Measurements from ENCODE around the gene TSPAN33. TPM values are rescaled to one million over a fixed set of nuclear protein-coding genes. Genes with fewer than 3 reads are reported as not detected.

Gene TSPAN33
- total and polyA plus RNA-seq, 9 of the 15 experiments (the other 6 are each of a cell fraction or from before 2014, with no cell fraction given): 0.03 to 1.5 (median 0.23) TPM; not detected in 2

GRCh38 chr7:129169171-129169671, 24.7 kb downstream of the TSPAN33 start (continued):
- TF ChIP-seq, protein P1, sequence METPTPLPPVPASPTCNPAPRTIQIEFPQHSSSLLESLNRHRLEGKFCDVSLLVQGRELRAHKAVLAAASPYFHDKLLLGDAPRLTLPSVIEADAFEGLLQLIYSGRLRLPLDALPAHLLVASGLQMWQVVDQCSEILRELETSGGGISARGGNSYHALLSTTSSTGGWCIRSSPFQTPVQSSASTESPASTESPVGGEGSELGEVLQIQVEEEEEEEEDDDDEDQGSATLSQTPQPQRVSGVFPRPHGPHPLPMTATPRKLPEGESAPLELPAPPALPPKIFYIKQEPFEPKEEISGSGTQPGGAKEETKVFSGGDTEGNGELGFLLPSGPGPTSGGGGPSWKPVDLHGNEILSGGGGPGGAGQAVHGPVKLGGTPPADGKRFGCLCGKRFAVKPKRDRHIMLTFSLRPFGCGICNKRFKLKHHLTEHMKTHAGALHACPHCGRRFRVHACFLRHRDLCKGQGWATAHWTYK (CRISPR knock-in tag; IDR thresholded peaks at IDR 0.05): no peak
- TF ChIP-seq NRF1 (conservative IDR thresholded peaks at IDR 0.05 in 1 of 2, IDR thresholded peaks at IDR 0.05 in 1 of 2): peak; percentile 70 to 75; a peak in 3 of 4 replicates
- TF ChIP-seq, protein P2, sequence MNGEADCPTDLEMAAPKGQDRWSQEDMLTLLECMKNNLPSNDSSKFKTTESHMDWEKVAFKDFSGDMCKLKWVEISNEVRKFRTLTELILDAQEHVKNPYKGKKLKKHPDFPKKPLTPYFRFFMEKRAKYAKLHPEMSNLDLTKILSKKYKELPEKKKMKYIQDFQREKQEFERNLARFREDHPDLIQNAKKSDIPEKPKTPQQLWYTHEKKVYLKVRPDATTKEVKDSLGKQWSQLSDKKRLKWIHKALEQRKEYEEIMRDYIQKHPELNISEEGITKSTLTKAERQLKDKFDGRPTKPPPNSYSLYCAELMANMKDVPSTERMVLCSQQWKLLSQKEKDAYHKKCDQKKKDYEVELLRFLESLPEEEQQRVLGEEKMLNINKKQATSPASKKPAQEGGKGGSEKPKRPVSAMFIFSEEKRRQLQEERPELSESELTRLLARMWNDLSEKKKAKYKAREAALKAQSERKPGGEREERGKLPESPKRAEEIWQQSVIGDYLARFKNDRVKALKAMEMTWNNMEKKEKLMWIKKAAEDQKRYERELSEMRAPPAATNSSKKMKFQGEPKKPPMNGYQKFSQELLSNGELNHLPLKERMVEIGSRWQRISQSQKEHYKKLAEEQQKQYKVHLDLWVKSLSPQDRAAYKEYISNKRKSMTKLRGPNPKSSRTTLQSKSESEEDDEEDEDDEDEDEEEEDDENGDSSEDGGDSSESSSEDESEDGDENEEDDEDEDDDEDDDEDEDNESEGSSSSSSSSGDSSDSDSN (IDR thresholded peaks at IDR 0.05; ENCODE audit: borderline replicate concordance in 1 of 2, low read depth in 2 of 2, low read length in 2 of 2): peak; percentile 36 to 66; a peak in 2 of 4 replicates
- TF ChIP-seq MYC (IDR thresholded peaks at IDR 0.05; ENCODE audit: low read depth, low read length): peak; percentile 25; the same call in 1 of the 2 replicates
- no peak for TF ChIP-seq MYC (CRISPR knock-in tag; IDR thresholded peaks at IDR 0.05; ENCODE audit: borderline replicate concordance, low read depth)
- no peak for TF ChIP-seq SMARCB1 (IDR thresholded peaks at IDR 0.05; ENCODE audit: insufficient read length, low read depth)
- no peak for TF ChIP-seq MTA3 (IDR thresholded peaks at IDR 0.05; ENCODE audit: borderline replicate concordance)
- no peak for TF ChIP-seq SPI1 (IDR thresholded peaks at IDR 0.05; ENCODE audit: borderline replicate concordance, low read depth, low read length)
- peak; percentile 63 for TF ChIP-seq RBFOX2 (IDR thresholded peaks at IDR 0.05; ENCODE audit: low read depth, low read length)
- TF ChIP-seq POLR2G (IDR thresholded peaks at IDR 0.05; ENCODE audit: low read depth, low read length): peak; percentile 69
- TF ChIP-seq, protein P3, sequence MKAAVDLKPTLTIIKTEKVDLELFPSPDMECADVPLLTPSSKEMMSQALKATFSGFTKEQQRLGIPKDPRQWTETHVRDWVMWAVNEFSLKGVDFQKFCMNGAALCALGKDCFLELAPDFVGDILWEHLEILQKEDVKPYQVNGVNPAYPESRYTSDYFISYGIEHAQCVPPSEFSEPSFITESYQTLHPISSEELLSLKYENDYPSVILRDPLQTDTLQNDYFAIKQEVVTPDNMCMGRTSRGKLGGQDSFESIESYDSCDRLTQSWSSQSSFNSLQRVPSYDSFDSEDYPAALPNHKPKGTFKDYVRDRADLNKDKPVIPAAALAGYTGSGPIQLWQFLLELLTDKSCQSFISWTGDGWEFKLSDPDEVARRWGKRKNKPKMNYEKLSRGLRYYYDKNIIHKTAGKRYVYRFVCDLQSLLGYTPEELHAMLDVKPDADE (conservative IDR thresholded peaks at IDR 0.05; ENCODE audit: control insufficient read depth, low read depth, low read length): 0 out of 2 replicates have a peak, but pooled peaks have one; percentile 5
- TF ChIP-seq EGR1 (conservative IDR thresholded peaks at IDR 0.05): peak; percentile 87
- no peak for TF ChIP-seq HMG20A (CRISPR knock-in tag; conservative IDR thresholded peaks at IDR 0.05)
- no peak for TF ChIP-seq MIER1 (IDR thresholded peaks at IDR 0.05; ENCODE audit: low read depth)
- TF ChIP-seq NR4A1 (CRISPR knock-in tag; IDR thresholded peaks at IDR 0.05): no peak
- TF ChIP-seq NR4A1 (tag; IDR thresholded peaks at IDR 0.05): peak; percentile 65; the same call in 1 of the 2 replicates
- TF ChIP-seq, protein P4, sequence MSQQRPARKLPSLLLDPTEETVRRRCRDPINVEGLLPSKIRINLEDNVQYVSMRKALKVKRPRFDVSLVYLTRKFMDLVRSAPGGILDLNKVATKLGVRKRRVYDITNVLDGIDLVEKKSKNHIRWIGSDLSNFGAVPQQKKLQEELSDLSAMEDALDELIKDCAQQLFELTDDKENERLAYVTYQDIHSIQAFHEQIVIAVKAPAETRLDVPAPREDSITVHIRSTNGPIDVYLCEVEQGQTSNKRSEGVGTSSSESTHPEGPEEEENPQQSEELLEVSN (IDR thresholded peaks at IDR 0.05; ENCODE audit: borderline replicate concordance in 1 of 2, extremely low read depth in 1 of 2, insufficient read depth in 1 of 2, insufficient read length in 1 of 2, low read depth in 1 of 2, low read length in 1 of 2, poor library complexity in 1 of 2, severe bottlenecking in 1 of 2): peak; percentile 77 to 94
- TF ChIP-seq, protein P5, sequence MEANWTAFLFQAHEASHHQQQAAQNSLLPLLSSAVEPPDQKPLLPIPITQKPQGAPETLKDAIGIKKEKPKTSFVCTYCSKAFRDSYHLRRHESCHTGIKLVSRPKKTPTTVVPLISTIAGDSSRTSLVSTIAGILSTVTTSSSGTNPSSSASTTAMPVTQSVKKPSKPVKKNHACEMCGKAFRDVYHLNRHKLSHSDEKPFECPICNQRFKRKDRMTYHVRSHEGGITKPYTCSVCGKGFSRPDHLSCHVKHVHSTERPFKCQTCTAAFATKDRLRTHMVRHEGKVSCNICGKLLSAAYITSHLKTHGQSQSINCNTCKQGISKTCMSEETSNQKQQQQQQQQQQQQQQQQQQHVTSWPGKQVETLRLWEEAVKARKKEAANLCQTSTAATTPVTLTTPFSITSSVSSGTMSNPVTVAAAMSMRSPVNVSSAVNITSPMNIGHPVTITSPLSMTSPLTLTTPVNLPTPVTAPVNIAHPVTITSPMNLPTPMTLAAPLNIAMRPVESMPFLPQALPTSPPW (CRISPR knock-in tag; IDR thresholded peaks at IDR 0.05): peak; percentile 50; the same call in 1 of the 2 replicates

Data from K562 (cell line).